SK-N-MC (cell line): ENCODE data around the gene ADH4.

ENCODE experiments used
- EZH2 ChIP-seq: fragments of 200-600 bp; sonication (generic); IDR thresholded peaks from one replicate; pipeline ENCODE4 v1.6.1; 2017; ENCODE audit warnings: antibody characterized with exemption
- POLR2AphosphoS5 ChIP-seq: IDR thresholded peaks from 2 replicates; pipeline ENCODE4 v1.6.1; 2012; ENCODE audit warnings: mild to moderate bottlenecking, low read depth, low read length, borderline replicate concordance

GRCh38 chr4:99126376-99126775 is 17.7 kb downstream of the ADH4 start:
- TF ChIP-seq EZH2 = no peak
- no peak for TF ChIP-seq POLR2AphosphoS5
